Measurements from ENCODE around the gene APOL3.
"Not testable (repeated sequence)": the region's sequence is repeated elsewhere in the genome, so short reads cannot be mapped to it uniquely, and the experiment has no call there.

Gene APOL3

GRCh38 chr22:36160499-36160942, at the start of gene APOL3:
APOL3 (minus strand) TSS chr22:36160755; CDS start chr22:36149055, 11,700 bp downstream.
- no peak for TF ChIP-seq GATA1 (IDR thresholded peaks at IDR 0.05; ENCODE audit: low read depth, low read length)
- TF ChIP-seq POLR2A (IDR thresholded peaks at IDR 0.05; ENCODE audit: low read length): peak; percentile 53
- DNase-seq: peak; percentile 47 to 70

- TF ChIP-seq POLR2A (IDR thresholded peaks at IDR 0.05; ENCODE audit: low read length) (no peak), GATA1 (IDR thresholded peaks at IDR 0.05; ENCODE audit: low read depth, low read length) (no peak)
These were observed 49.7 kb upstream of the APOL3 start for GRCh38 chr22:36210224-36210623.

GRCh38 chr22:36209488-36209908, 48.9 kb upstream of the APOL3 start:
- peak; percentile 13 to 30 for DNase-seq

More at GRCh38 chr22:36210224-36210623, 49.7 kb upstream of the APOL3 start:
- no peak for DNase-seq

- TF ChIP-seq POLR2A (IDR thresholded peaks at IDR 0.05; ENCODE audit: low read length): no peak
- no peak for DNase-seq
These were observed 48.4 kb upstream of the APOL3 start for GRCh38 chr22:36208914-36209313.

GRCh38 chr22:36208162-36208765, 47.7 kb upstream of the APOL3 start:
- no peak for DNase-seq
- TF ChIP-seq POLR2A (IDR thresholded peaks at IDR 0.05; ENCODE audit: low read length): no peak
- no peak for TF ChIP-seq GATA1 (IDR thresholded peaks at IDR 0.05; ENCODE audit: low read depth, low read length)

GRCh38 chr22:36206255-36206654, 45.7 kb upstream of the APOL3 start:
- TF ChIP-seq GATA1 (IDR thresholded peaks at IDR 0.05; ENCODE audit: low read depth, low read length) (no peak), POLR2A (IDR thresholded peaks at IDR 0.05; ENCODE audit: low read length) (no peak)
- no peak for DNase-seq

- DNase-seq: not testable (repeated sequence)
These were observed 45.0 kb upstream of the APOL3 start for GRCh38 chr22:36205573-36205972.

- peak; percentile 25 for DNase-seq
- TF ChIP-seq GATA1 (IDR thresholded peaks at IDR 0.05; ENCODE audit: low read depth, low read length) (no peak), POLR2A (IDR thresholded peaks at IDR 0.05; ENCODE audit: low read length) (no peak)
These were observed 44.1 kb upstream of the APOL3 start for GRCh38 chr22:36204632-36205015.

GRCh38 chr22:36204001-36204631, 43.6 kb upstream of the APOL3 start:
- no peak for DNase-seq
- TF ChIP-seq POLR2A (IDR thresholded peaks at IDR 0.05; ENCODE audit: low read length): no peak
- no peak for TF ChIP-seq GATA1 (IDR thresholded peaks at IDR 0.05; ENCODE audit: low read depth, low read length)

GRCh38 chr22:36203441-36203840, 42.9 kb upstream of the APOL3 start:
- peak in 1 of 2 experiments; percentile 28 for DNase-seq

- DNase-seq: peak; percentile 57 to 67
These were observed 42.4 kb upstream of the APOL3 start for GRCh38 chr22:36202906-36203305.

- DNase-seq: peak; percentile 91 to 92
- peak; percentile 88 for TF ChIP-seq POLR2A (IDR thresholded peaks at IDR 0.05; ENCODE audit: low read length)
- TF ChIP-seq GATA1 (IDR thresholded peaks at IDR 0.05; ENCODE audit: low read depth, low read length): no peak
These were observed 41.2 kb upstream of the APOL3 start, which contains the start of gene APOL4 for GRCh38 chr22:36201630-36202319. APOL4 (minus strand) TSS chr22:36201809; CDS start chr22:36201734, 75 bp downstream.

- not testable (repeated sequence) for DNase-seq
These were observed 40.5 kb upstream of the APOL3 start for GRCh38 chr22:36201025-36201424.

- DNase-seq: peak in 1 of 2 experiments; percentile 10
- no peak for TF ChIP-seq GATA1 (IDR thresholded peaks at IDR 0.05; ENCODE audit: low read depth, low read length)
- TF ChIP-seq POLR2A (IDR thresholded peaks at IDR 0.05; ENCODE audit: low read length): peak; percentile 11
These were observed 38.5 kb upstream of the APOL3 start for GRCh38 chr22:36199001-36199551.

GRCh38 chr22:36198536-36198935, 38.0 kb upstream of the APOL3 start:
- no peak for DNase-seq
- TF ChIP-seq GATA1 (IDR thresholded peaks at IDR 0.05; ENCODE audit: low read depth, low read length): no peak
- peak; percentile 31 for TF ChIP-seq POLR2A (IDR thresholded peaks at IDR 0.05; ENCODE audit: low read length)
